ENCODE measurements around the gene DDX28. TPM values are rescaled to one million over a fixed set of nuclear protein-coding genes. Genes with fewer than 3 reads are reported as not detected.
"Not testable (repeated sequence)": the region's sequence is repeated elsewhere in the genome, so short reads cannot be mapped to it uniquely, and the experiment has no call there.

The DDX28 gene
- polyA plus RNA-seq, 5 donors: 5.1 to 7.6 (median 6.8) TPM

DNA sequence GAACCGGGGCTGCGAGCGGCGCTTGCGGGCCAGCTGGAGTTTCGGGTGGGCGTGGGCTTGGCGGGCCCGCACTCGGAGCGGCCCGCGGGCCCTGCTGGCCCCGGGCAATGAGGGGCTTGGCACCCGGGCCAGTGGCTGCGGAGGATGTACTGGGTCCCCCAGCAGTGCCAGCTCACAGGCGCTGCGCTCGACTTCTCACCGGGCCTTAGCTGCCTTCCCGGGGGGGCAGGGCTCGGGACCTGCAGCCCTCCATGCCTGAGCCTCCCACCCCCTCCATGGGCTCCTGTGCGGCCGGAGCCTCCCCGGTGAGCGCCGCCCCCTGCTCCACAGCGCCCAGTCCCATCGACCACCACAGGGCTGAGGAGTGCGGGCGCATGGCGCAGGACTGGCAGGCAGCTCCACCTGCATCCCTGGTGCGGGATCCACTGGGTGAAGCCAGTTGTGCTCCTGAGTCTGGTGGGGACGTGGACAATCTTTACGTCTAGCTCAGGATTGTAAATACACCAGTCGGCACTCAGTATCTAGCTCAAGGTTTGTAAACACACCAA is 24.7 kb downstream of the DDX28 start:
- not testable (repeated sequence) for DNase-seq

DNA sequence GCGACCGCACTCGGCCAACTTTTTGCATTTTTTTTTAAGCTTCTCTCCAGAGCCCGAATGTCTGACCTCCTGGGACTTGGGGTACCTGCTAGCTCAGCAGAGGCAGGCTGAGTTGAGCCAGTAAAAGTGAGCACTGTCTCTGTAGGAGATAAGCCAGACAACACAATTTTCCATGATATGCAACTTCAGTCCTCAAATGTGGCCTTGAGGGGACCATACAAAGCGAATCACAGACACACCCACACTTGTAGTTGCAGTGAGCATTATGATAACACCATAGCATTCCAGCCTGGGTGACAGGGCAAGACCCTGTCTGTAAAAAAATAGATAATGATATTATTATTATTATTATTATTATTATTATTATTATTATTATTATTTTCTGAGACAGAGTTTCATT is 26.4 kb downstream of the DDX28 start:
- DNase-seq: no peak

DNA sequence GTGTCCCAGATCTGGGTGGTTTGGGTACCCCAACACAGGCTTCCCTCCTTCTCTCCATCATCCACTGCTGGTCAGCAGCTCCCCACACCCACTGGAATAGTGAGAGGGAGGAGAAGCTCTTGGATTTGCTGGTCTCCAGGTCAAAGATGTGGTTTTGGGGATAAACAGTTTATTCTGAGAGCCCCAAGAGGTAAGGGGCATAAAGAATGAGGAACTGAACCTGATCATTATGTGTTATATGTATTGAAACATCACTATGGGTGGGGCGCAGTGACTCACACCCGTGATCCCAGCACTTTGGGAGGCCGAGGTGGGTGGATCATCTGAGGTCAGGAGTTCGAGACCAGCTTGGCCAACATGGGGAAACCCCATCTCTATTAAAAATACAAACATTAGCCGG is 27.6 kb downstream of the DDX28 start:
- no peak for DNase-seq

DNA sequence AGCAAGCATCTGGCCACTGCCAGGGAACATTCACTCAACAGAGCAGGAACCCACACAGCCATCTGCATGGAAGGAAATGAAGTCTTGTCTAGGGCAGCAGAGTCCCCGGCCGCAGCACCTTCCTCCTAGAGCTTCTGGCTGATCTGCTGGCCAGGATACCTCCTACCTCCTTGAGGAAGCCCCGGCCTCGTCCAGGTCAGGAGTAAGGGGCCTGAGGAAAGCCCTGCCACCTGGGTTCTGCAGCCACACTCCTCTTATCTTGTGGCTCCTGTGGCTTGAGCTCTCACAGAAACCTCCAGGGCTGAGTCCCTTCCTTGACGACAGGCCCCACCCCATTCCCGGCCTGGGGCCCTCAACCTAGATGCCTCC is 29.0 kb downstream of the DDX28 start:
- not testable (repeated sequence) for DNase-seq

DNA sequence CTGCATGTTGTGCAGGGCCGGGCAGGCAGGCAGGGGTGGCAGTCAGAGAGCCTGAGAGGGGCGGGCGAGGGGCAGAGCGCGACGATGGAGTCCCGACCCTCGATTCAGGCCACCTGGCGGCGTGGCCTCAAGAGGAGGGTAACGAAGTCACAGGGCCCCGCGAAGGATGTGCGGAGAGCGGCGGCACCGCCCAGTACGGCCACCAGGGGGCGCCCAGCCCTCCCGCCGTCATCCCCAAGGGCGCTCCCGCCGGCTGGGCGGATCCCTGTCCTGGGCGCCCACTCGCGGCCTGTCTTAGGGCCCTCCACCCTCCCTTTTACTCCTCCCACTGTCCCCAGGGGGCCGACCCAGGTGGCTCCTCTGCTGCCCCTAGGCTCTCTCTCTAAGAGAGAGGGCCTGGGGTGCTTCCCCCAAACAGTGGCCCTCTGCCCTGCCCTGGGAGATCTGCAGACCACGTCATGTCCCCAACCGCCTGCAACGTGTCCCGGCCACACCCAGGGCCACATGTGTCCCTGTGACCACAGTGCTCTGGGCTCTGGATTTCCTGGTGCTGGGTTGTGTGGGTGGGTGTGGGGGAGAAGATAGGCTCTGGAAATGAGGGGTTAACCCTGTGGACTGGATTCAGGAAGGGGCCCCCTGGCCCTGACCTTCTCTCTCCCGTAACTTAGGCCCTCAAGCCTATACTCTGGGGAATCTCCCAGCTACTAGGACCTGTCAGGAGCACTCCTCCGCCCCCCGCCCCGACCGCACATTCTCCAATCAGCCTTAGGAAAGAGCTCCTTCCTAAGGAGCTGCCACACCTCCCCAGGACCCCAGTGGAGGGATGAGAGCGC is 29.6 kb downstream of the DDX28 start:
- DNase-seq: peak; percentile 54 to 60

DNA sequence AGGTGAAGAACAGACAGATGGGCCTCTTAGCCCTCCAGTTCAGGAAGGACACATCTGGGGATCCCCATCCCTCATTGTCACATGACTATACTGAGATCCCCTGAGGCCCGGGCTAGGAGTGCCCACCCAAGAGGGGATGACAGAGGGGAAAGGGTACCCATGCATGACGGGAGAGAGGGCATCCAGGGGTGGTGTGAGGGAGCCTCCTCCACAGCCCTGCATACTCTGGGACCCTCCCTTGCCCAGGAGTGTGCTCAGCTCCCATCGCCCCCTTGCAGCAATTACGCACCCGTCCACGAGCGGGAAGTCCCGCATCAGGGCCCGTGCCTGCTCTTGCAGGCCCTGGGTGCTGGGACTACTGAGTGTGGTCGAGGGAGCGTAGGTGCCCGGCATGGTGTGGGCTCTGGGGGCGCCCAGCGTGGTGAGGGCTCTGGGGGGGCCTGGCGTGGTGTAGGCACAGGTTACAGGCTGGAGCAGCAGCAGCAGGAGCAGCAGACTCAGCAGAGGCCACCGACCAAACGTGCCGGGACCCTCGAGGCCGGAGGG is 30.3 kb downstream of the DDX28 start:
- no peak for DNase-seq

DNA sequence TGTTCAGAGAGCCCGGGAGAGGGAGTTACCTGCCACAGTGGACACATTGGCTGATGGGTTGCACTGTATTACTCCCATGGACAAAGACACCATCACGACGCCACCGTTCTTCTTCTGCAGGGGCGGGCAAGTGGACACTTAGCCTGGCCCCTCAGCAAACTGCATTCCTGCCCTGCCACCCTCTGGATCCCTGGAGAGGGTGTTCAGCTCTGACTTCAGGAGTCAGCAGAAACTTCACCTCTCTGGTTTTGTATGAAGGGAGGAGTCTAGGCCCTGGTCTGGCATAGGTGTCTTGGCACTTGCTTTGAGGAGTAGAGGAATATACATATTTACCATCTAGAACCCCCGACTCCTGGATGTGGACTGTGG is 33.0 kb downstream of the DDX28 start:
- no peak for DNase-seq

DNA sequence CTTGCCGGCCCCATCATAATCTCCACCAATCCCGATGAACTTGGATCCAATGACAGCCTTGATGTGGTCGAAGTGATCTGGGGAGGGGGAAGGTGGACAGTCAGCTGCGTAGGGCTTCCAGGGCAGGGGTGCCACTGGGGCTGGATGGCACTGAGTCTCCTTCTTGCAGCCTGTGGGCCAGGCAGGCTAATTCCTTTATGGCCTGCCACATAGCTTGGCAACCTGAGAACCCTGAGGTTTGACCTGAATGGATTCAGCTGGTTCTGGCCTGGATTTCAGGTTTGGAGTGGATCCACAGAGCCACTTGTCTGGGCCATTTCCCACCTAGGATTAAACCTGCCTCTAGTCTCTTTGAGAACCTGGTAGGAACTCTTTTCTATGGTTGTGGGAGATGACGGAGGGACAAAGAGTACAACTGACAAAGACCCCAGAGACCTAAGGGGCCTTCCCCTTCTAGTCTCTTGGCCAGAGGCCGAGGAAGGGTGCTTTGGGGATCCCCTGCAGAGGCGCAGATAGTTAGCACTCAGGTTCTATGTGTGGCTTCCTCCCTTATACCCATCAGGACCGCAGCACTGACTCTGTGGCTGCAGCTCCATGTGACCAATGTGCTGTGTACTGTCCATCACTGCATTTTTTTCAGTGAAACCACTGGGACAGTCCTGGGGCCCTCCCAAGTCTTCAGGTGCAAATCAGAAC is 33.6 kb downstream of the DDX28 start:
- DNase-seq: no peak

DNA sequence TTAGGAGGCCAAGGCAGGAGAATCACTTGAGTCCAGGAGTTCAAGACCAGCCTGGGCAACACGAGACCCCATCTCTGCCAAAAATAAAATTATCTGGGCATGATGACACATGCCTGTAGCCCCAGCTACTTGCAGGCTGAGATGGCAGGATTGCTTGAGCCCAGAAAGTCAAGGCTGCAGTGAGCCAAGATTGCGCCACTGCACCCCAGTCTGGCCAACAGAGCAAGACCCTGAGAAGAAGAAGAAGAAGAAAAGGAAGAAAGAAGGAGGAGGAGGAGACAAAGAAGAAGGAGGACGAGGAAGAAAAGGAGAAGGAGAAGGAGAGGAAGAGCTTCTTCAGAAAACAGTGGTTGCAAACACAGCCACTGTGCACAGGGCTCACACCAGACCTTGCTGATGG is 34.4 kb downstream of the DDX28 start:
- no peak for DNase-seq

DNA sequence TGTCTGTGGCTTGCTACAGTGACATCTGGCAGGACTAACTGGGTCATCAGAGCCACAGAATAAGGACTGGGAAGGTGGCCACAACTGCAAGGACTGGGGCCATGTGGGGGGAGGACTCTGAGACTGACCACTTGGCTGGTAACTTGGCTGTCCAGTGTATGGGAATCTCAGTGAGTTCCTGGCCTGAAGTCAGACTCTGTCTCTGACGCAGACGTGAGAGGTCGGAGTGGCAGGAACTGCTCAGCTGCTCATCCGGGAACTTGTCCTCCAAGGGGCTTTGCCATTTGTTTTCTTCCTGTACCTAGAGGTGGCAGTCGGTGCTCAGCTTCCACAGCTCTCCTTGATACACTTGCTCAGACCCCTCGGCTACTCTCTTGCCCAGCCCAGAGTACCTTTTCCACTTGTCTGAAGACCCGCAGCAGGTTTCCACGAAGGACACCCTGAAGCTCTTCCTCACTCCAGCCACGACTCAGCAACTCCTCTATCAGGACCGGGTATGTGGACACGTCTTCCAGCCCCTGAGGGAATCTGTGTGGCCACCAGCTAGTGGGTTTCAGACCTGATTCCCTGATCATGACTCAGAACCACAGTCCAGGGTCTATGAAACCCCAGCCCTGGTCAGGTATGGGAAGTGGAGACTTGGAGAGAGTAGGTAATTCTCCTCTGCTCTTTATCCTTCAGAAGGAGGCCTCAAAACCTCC is 35.4 kb downstream of the DDX28 start:
- DNase-seq: no peak

DNA sequence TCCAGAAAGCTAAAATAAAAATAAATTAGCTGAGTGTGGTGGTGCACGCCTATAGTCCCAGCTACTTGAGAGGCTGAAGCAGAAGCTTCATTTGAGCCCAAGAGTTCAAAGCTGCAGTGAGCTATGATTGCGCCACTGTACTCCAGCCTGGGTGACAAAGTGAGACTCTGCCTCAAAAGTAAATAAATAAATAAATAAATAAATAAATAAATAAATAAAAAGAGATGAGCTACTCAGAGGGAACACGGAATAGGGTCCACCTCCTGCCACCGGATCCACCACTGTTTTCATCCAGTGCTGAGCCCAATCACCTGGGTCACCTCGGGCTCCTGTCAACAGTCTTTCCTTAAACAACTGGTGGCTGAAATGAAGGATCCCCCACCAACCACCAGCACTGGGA is 36.1 kb downstream of the DDX28 start:
- DNase-seq: no peak

DNA sequence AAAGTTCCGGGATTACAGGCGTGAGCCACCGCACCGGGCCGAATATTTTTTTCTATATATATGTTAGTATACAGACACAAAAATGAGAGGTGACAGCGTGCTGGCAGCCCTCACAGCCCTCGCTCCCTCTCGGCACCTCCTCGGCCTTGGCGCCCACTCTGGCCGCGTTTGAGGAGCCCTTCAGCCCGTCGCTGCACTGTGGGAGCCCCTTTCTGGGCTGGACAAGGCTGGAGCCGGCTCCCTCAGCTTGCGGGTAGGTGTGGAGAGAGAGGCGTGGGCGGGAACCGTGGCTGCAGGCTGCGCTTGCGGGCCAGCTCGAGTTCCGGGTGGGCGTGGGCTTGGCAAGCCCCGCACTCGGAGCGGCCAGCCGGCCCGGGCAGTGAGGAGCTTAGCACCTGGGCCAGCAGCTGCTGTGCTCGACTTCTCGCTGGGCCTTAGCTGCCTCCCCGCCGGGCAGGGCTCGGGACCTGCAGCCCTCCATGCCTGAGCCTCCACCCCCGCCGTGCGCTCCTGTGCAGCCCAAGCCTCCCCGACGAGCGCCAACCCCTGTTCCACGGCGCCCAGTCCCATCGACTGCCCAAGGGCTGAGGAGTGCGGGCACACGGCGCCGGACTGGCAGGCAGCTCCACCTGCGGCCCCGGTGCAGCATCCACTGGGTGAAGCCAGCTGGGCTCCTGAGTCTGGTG is 40.9 kb downstream of the DDX28 start:
- no peak for DNase-seq

DNA sequence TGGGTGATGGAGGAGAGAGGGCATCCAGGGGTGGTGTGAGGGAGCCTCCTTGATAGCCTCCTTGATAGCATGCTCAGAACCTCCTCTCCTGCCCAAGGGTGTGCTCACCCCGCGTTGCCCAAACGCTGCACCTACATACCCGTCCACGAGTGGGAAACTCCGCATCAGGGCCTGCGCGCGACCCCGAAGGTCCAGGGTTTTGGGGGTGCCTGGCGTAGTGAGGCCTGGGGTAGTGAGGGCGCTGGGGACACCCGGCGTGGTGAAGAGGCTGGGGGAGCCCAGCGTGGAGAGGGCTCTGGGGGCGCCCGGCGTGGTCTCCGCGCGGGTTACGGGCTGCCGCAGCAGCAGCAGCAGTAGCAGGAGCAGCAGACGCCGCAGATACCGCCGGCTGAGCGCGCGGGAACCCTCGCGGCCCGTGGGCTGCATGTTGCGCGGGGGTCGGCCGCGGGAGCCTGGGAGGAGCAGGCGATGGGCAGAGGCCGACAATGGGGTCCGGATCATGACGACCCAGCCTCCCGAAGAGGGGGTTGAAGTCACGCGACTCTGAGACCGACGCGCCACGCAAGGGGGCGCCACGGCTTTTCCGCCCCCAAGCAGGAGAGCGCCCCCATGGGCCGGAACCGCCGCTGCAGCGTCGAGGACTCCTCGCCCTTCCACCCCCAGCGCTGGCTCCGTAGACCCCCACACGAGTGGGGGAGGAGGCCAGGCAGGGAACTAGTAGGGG is 42.9 kb downstream of the DDX28 start, which contains the start of gene DPEP3:
Gene DPEP3 (minus strand): TSS at position 545 of the 724 bp plus-strand sequence. CDS start 119 bp downstream, at position 426.
- DNase-seq: no peak

DNA sequence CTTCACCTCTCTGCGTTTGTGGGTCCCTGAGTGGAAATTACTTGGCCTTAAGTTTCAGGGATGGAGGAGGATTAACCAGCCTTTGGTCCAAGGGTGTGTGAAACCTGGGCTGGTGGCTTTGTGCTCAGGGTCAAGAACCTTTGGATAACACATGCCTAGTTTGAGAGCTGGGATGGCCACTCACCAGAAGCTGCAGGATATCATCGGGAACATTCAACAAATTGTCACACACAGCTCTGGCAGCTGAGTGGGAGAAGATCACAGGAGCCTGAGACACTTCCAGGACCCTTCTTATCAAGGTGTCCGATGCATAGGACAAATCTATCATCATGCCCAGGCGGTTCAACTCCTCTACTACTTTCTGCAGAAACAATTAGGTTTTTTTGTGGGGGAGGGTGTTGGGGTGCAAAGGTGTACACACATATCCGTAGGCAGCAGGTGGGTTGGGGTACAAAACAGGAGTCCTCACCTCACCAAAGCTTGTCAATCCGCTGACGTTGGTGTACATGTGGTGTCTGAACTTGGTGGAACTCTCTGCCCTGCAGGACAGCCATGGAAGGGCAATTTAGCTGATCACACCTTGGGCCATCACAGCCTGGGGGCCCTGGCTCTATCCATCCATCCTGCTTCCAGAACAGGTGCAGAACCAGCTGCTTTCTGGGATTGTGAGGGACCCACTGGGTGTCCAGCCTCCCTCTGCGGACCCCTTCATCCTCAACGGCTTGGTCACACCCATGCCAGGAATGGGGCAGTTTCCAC is 45.4 kb downstream of the DDX28 start:
- no peak for DNase-seq

DNA sequence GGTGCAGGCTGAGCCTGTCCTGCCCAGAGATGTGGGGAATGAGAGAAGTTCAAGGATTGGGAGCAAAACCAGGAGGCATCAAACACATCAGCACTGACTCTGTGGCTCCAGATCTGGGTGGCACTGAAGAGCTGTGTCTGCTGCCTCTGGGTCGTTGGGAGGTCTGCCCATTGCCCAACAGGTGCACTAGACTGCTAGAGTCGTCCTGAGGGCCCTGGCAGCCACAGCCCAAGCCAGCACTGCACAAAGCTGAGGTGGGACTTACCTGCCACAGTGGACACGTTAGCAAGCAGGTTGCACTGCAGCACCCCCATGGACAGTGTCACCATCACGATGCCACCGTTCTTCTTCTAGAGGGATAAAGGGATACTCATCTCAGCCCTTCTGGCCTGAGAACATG is 46.0 kb downstream of the DDX28 start:
- DNase-seq: no peak

DNA sequence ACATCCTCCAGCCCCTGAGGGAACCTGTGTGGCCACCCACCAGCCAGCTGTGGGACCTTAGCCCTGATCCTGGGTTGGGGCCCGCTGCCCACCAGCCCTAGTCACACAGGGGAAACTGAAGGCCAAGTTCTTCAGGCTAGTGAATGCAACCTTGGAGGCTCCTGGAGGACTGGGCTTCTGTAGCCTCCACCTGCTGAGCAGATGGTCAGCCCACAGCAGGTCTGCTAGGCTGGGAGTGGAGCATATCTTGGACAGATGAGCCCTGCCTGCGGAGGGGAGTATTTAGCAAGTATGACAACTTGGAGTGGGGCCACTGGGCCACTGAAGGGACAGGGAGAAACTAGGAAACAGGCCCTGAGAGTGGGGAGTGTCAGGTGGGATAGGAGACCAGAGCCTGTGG is 46.8 kb downstream of the DDX28 start:
- no peak for DNase-seq

DNA sequence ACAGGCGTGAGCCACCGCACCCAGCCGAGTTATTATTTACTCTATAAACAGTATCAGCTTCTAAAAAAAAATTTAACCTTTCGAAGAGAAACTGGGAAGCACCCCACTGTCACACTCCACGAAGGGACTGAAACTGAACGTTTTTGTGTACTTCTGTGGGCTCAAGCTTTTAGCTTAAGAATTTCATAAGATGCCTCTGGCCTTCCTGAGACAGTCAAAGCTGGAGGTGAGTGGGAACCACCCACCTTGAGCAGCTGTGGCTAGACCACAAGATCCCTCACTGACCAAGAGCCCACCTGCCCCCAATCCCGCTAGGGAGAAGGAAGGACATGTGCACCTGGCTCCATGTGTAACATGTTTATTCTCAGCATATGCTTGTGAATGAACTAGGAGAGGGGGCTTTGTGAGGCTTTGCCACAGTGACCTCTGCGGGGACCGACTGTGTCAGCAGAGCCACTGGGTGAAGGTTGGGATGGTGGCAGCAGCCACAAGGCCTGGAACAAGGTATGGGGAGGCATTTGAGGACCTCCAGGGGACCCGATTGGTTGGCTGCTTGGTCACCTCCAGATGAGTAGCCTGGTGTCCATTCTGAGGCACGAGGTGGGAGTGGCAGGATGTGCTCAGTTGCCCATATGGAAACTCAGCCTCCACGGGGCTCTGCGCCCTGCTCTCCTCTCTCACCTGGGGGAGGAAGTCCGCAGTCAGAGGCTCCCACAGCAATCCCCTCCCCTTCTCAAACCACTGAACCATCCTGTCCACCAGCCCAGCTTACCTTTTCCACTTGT is 47.5 kb downstream of the DDX28 start:
- no peak for DNase-seq

DNA sequence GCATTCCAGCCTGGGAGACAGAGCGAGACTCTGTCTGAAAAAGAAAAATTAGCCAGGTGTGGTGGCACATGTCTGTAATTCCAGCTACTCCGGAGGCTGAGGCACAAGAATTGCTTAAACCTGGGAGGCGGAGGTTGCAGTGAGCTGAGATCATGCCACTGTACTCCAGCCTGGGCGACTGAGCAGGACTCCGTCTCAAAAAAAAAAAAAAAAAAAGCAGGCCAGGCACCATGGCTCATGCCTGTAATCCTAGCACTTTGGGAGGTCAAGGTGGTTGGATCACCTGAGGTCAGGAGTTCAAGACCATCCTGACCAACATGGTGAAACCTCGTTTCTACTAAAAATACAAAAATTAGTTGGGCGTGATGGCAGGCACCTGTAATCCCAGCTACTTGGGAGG is 50.7 kb downstream of the DDX28 start:
- not testable (repeated sequence) for DNase-seq

DNA sequence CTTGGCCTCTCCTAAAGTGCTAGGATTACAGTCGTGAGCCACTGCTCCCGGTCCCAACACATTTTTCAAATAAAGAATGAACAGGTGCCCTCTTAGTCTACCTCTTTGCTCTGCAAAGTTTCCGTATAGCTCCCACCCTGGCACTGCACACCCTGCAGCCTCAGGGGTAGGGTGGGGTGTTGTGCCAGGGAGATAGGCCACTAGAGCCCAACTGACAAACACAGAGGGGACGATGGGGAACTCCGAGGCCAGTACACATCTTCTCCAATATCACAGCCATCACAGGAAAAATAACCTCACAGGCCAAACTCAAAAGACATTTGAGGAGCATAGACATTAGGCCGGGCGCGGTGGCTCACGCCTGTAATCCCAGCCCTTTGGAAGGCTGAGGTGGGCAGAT is 51.9 kb downstream of the DDX28 start:
- no peak for DNase-seq
